Measurements from ENCODE around the gene PCDHGA7.
"Not testable (repeated sequence)": the region's sequence is repeated elsewhere in the genome, so short reads cannot be mapped to it uniquely, and the experiment has no call there.

The PCDHGA7 gene

GRCh38 chr5:141397756-141398551 is 15.4 kb downstream of the PCDHGA7 start, which contains the start of gene PCDHGB5:
Gene PCDHGB5 (plus strand): TSS chr5:141397947. CDS start chr5:141398128, 181 bp downstream.
- TF ChIP-seq TAF1 (IDR thresholded peaks at IDR 0.05; ENCODE audit: low read depth); CEBPB (IDR thresholded peaks at IDR 0.05); YY1 (IDR thresholded peaks at IDR 0.05; ENCODE audit: low read depth): not testable (repeated sequence)

GRCh38 chr5:141398608-141399007 is 16.1 kb downstream of the PCDHGA7 start:
- TF ChIP-seq RAD21 (IDR thresholded peaks at IDR 0.05; ENCODE audit: low read depth) (no peak), CREB1 (IDR thresholded peaks at IDR 0.05; ENCODE audit: low read depth) (no peak), YY1 (IDR thresholded peaks at IDR 0.05; ENCODE audit: low read depth) (no peak), CEBPB (IDR thresholded peaks at IDR 0.05) (no peak), EP300 (IDR thresholded peaks at IDR 0.05; ENCODE audit: borderline replicate concordance) (no peak), FOXM1 (IDR thresholded peaks at IDR 0.05; ENCODE audit: borderline replicate concordance, low read depth) (no peak), EGR1 (IDR thresholded peaks at IDR 0.05) (no peak), NFIC (IDR thresholded peaks at IDR 0.05) (no peak), MAX (IDR thresholded peaks at IDR 0.05) (no peak), ZBTB7A (IDR thresholded peaks at IDR 0.05; ENCODE audit: low read depth) (no peak), TCF12 (IDR thresholded peaks at IDR 0.05; ENCODE audit: low read depth) (no peak), TAF1 (IDR thresholded peaks at IDR 0.05; ENCODE audit: low read depth) (no peak), USF1 (IDR thresholded peaks at IDR 0.05) (no peak), TEAD4 (IDR thresholded peaks at IDR 0.05) (no peak), REST (IDR thresholded peaks at IDR 0.05; ENCODE audit: low read depth) (no peak)

- TF ChIP-seq MAX (IDR thresholded peaks at IDR 0.05) (no peak), ZBTB7A (IDR thresholded peaks at IDR 0.05; ENCODE audit: low read depth) (no peak), RAD21 (IDR thresholded peaks at IDR 0.05; ENCODE audit: low read depth) (no peak), USF1 (IDR thresholded peaks at IDR 0.05) (no peak), FOXM1 (IDR thresholded peaks at IDR 0.05; ENCODE audit: borderline replicate concordance, low read depth) (no peak), TEAD4 (IDR thresholded peaks at IDR 0.05) (no peak), YY1 (IDR thresholded peaks at IDR 0.05; ENCODE audit: low read depth) (no peak), TAF1 (IDR thresholded peaks at IDR 0.05; ENCODE audit: low read depth) (no peak), EGR1 (IDR thresholded peaks at IDR 0.05) (no peak), REST (IDR thresholded peaks at IDR 0.05; ENCODE audit: low read depth) (no peak), CEBPB (IDR thresholded peaks at IDR 0.05) (no peak), TCF12 (IDR thresholded peaks at IDR 0.05; ENCODE audit: low read depth) (no peak), NFIC (IDR thresholded peaks at IDR 0.05) (no peak), EP300 (IDR thresholded peaks at IDR 0.05; ENCODE audit: borderline replicate concordance) (no peak)
These were observed 17.2 kb downstream of the PCDHGA7 start for GRCh38 chr5:141399555-141400258.

- TF ChIP-seq YY1 (IDR thresholded peaks at IDR 0.05; ENCODE audit: low read depth), result no peak
- TF ChIP-seq REST (IDR thresholded peaks at IDR 0.05; ENCODE audit: low read depth), result no peak
- no peak for TF ChIP-seq EGR1 (IDR thresholded peaks at IDR 0.05)
- peak; percentile 50 for TF ChIP-seq RAD21 (IDR thresholded peaks at IDR 0.05; ENCODE audit: low read depth)
These were observed 20.2 kb downstream of the PCDHGA7 start, which contains the start of gene PCDHGA9 for GRCh38 chr5:141402553-141403243. Gene PCDHGA9 (plus strand): TSS chr5:141402778. CDS start chr5:141402953, 175 bp downstream.
